SJSA1 (cell line): Measurements from ENCODE around the gene WDPCP. TPM values are rescaled to one million over a fixed set of nuclear protein-coding genes. Genes with fewer than 3 reads are reported as not detected.
"Not testable (repeated sequence)": the region's sequence is repeated elsewhere in the genome, so short reads cannot be mapped to it uniquely, and the experiment has no call there.

Source experiments
- DNase-seq, 2 experiments: peaks; one replicate each; pipeline ENCODE4 v3.0.0-alpha.2; 2015 to 2020; ENCODE audit warnings: low spot score in 2 of 2, low read depth in 1 of 2
- H3K27ac ChIP-seq: fragments of 250-450 bp; sonication (Bioruptor Pico); 2 replicates; pipeline ENCODE4 v1.5.1; 2020; ENCODE audit warnings: mild to moderate bottlenecking, moderate library complexity
- H3K27me3 ChIP-seq: fragments of 250-450 bp; sonication (Bioruptor Pico); replicated peaks from 2 replicates; pipeline ENCODE4 v1.5.1; 2020; ENCODE audit warnings: mild to moderate bottlenecking, moderate library complexity
- H3K36me3 ChIP-seq: fragments of 250-450 bp; sonication (Bioruptor Pico); 2 replicates; pipeline ENCODE4 v1.5.1; 2020; ENCODE audit warnings: mild to moderate bottlenecking
- H3K4me1 ChIP-seq: fragments of 250-450 bp; sonication (Bioruptor Pico); replicated peaks from 2 replicates; pipeline ENCODE4 v1.6.1; 2021; ENCODE audit warnings: mild to moderate bottlenecking
- H3K4me3 ChIP-seq: fragments of 250-450 bp; sonication (Bioruptor Pico); 2 replicates; pipeline ENCODE4 v1.5.1; 2020; ENCODE audit warnings: mild to moderate bottlenecking
- H3K9me3 ChIP-seq: fragments of 250-450 bp; sonication (Bioruptor Pico); replicated peaks from 2 replicates; pipeline ENCODE4 v1.5.1; 2020; ENCODE audit warnings: mild to moderate bottlenecking
- total RNA-seq: library from RNA; depleted of rRNA; stranded (reverse); fragments of >200 nt; shearing (Covaris generic); gene quantifications from 2 replicates; pipeline ENCODE4 v1.2.3, GENCODE V29; 2014; rRNA removed

Gene WDPCP
- total RNA-seq, 1 experiment from 2014 or later, result 10.7 TPM

- Histone ChIP-seq H3K4me1 (no peaks in the 10 kb centered on the region), H3K4me3 (no peak overlapping the region), H3K27me3 (no peaks in the 10 kb centered on the region), H3K27ac (no peak overlapping the region), H3K36me3 (no peaks in the 10 kb centered on the region), H3K9me3 (no peaks in the 10 kb centered on the region)
- no peak for DNase-seq
Observed at GRCh38 chr2:63081404-63081803, 506.9 kb downstream of the WDPCP start.

DNA sequence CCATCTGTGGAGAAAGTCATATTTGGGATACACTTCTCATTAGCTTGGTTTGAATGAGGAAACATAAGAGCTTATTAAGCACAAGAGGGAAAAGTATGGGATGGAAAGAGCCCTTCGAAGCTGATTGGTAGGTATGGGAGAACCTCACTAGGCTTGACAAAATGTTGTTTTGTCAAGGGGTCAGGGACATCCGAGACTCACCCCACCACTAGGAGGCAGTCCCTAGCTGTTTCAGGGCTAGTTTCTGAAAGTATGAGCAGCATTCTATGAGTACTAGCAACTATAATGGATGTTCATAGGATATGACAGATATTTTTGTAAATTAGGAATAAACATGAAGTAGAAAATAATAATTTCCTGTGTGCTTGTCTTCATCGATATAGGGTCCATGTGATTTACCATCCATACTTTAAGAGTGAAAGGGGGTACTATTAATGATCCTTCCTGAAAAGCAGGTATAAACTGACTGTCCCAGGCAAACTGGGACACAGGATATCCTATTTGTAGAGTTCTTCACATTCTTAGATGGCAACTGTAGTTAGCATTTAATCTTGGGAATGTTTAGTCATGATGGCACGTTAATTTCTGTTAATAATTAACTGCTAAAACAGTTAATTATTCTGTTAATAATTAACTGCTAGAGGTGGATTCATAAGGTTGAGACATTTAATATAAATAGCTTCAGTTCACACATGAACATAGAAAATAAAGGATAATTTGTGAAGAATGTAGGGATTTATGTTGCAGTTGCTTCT lies 509.2 kb downstream of the WDPCP start:
- H3K27ac ChIP-seq, result no peak overlapping the region
- no peaks in the 10 kb centered on the region for H3K9me3 ChIP-seq
- H3K4me1 ChIP-seq, result no peaks in the 10 kb centered on the region
- H3K36me3 ChIP-seq, result no peaks in the 10 kb centered on the region
- no peak for DNase-seq
- H3K27me3 ChIP-seq, result no peaks in the 10 kb centered on the region
- H3K4me3 ChIP-seq, result no peak overlapping the region

DNA sequence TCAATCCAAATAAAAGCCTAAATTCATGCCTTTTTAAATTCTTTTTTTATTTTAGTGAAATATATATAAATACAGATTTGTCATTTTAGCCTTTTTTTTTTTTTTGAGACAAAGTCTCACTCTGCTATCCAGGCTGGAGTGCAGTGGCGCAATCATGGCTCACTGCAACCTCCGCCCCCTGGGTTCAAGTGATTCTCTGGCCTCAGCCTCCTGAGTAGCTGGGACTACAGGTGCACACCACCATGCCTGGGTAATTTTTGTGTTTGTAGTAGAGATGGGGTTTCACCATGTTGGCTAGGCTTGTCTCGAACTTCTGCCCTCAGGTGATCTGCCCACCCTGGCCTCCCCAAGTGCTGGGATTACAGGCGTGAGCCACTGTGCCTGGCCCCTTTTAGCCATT lies 513.9 kb downstream of the WDPCP start:
- H3K9me3 ChIP-seq, H3K27me3 ChIP-seq, H3K36me3 ChIP-seq, H3K4me1 ChIP-seq, DNase-seq, H3K27ac ChIP-seq, H3K4me3 ChIP-seq: not testable (repeated sequence)

GRCh38 chr2:63073994-63074393 lies 514.3 kb downstream of the WDPCP start:
- no peaks in the 10 kb centered on the region for H3K27me3 ChIP-seq
- H3K4me3 ChIP-seq, result no peak overlapping the region
- no peaks in the 10 kb centered on the region for H3K36me3 ChIP-seq
- no peak overlapping the region for H3K27ac ChIP-seq
- H3K4me1 ChIP-seq, result no peaks in the 10 kb centered on the region
- DNase-seq, result no peak
- no peaks in the 10 kb centered on the region for H3K9me3 ChIP-seq

- DNase-seq, result no peak
- H3K27me3 ChIP-seq, result 0 out of 2 replicates have a peak, but pooled peaks cover 2% of the 10 kb centered on the region
- no peak overlapping the region for H3K4me3 ChIP-seq
- no peaks in the 10 kb centered on the region for H3K36me3 ChIP-seq
- no peak overlapping the region for H3K27ac ChIP-seq
- H3K9me3 ChIP-seq, result no peaks in the 10 kb centered on the region
- H3K4me1 ChIP-seq, result no peaks in the 10 kb centered on the region
Observed at GRCh38 chr2:63071664-63072063, 516.6 kb downstream of the WDPCP start.

Other genes with a start within 250 kb of the WDPCP start
- 326 and 336 TPM in 2 replicates for gene MDH1, start 486 bp upstream of the WDPCP start, total RNA-seq